Activated CD4-positive, alpha-beta T cell treated with anti-CD3 and anti-CD28 coated beads for 24 hours (primary cell): ENCODE results near the gene SEC61B.
"Not testable (repeated sequence)": the region's sequence is repeated elsewhere in the genome, so short reads cannot be mapped to it uniquely, and the experiment has no call there.

Experiments used
- DNase-seq, 2 donors: peaks; one replicate each; pipeline ENCODE4 v3.0.0-alpha.2; 2020; ENCODE audit warnings: low read depth in 2 of 2

Gene SEC61B

DNA sequence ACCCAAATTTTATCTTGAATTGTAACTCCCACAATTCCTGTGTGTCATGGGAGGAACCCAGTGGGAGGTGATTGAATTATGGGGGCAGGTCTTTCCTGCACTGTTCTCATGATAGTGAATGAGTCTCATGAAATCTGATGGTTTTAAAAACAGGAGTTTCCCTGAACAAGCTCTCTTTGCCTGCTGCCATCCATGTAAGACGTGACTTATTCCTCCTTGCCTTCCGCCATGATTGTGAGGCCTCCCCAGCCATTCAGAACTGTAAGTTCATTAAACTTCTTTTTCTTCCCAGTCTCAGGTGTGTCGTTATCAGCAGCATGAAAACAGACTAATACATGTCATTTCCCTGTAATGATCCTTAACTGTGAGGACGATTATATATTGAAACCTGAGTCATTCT lies 15.8 kb downstream of the SEC61B start:
- DNase-seq, result not testable (repeated sequence)

DNA sequence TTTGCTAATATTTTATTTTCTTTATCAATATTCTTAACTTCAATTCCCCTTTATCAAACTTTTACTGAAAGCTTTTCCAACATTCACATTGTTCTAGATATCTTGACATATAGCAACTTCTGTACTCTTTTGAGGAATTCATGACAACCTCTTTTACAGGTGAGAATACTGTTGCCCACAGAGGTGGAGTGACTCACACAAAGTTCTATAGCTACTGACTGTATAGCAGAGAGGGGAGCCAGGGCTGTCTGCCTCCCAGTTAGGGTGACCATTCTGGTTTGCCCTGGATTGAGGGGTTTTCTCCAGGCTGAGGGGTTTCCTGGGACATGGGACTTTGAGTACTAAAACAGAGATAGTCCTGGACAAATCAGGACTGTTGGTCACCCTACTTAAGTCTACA lies 16.2 kb downstream of the SEC61B start:
- DNase-seq, result no peak

DNA sequence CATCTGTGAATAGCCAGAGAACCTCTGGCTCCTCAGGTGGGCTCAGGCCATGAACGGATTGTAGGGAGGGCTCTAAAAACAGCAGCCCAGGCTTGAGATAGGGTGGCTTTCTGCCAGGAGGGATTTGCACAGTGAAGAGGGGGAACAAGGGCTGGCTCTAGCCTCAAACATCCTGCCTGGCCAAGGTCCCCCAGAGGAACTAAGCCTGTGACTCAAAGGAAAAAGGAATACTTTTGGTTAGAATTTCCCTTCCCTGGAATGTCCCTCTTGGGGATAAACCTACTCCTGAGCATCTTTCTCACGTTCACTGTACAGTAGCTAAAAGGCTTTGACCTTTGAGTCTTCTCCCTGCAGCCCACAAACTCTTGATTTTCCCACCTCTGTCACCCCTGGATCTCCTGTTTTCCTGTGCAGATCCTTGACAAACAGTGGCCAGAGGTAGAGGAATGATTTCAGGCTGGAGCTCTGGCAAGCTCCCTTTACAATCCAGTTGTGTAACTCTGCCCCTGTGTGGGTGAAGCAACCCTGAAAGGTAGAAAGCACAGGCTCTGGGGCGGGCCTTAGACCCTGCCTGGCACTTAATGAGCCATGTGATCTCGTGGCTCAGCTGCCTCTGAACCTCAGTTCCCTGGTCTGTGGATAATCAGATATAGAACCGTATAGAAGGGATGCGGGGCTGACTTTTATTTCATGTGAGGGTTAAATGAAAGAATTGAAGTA lies 17.4 kb downstream of the SEC61B start:
- no peak for DNase-seq

DNA sequence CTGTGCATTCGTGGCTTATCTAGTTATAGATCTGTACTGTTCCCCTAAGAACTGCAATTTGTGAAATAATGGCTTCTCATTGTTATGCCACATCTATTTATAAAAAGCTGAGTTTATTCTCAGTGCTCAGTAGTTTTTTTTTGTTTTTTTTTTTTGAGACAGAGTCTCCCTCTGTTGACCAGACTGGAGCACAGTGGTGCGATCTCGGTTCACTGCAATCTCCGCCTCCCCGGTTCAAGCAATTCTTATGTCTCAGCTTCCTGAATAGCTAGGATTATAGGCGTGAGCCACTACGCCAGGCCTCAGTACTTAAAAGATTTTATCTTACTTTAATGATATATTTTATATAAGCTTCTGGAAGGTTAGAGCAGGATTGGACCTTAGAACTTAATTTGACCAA lies 19.0 kb downstream of the SEC61B start:
- no peak for DNase-seq

DNA sequence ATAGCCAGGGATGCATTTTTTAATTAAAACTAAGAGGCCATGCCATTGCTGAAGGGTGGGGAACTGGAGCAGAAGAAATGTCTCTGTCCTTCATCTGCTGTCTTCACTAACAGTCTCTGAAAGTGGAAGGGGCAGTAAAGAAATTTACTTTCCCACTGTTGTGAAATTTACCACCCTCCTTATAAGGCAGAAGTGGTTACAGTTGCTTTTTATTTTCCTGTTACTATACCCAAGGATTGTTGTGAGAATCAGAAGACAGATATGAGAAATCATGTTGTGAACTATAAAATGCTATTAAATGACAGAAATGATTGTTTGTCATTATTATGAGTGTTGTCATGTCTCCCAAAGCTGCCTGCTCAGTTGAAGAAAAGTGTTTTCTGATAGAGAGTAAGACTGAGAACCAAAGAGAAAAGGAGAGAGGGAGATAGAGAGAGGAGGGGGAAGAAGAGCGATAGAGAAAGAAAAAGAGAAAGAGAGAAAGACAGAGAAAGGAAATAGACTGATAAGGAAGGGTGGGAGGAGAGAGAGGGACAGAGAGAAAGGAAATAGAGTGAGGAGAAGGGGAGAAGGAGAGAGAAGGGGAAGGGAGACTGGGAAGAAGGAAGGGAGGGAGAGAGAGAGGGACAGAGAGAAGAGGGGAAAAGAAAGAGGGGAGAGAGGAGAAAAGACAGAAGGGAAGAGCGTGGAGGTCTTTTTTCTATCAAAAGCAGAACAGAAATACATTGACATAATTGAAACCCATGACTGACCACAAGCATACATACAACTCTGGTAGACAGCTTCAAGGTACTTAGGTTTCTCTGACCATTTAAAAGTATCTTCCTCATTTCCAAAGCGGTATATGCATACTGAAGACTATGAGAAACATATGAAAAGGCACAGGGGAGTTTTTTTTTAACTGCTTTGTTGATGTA lies 22.5 kb downstream of the SEC61B start:
- DNase-seq, result no peak

DNA sequence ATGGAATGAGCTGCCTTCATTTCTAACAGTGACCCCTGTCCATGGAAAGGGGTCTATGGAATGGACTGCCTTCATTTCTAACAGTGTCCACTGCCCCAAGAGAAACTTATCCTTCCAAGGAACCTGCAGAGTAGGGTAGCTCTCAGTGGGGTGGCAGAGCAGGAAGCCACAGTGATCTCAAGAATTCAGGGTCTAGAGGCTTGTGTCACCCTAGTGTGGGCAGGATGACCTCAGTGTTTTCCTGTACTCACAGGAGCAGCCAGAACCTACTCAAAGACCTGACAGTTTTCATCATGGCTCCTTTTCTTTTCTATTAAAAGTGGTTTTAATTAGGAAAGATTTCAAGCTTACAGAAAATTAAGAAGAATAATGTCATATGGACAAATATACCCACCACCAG lies 27.5 kb downstream of the SEC61B start:
- no peak for DNase-seq

DNA sequence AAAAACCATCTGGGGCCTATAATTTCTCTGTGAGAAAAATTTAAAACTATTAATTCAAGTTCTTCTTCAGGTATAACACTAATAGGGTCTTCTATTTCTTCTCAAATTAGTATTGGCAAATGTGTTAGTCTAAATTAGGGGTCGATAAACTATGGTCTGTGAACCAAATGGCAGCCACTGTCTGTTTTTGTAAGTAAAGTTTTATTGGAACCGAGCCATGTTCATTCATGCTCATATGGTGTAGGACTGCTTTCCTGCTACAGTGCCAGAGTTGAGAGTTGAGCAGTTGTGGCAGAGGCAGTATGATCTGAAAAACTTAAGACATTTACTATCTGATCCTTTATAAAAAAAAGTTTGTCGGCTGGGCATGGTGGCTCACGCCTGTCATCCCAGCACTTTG lies 29.1 kb downstream of the SEC61B start:
- DNase-seq, result no peak

DNA sequence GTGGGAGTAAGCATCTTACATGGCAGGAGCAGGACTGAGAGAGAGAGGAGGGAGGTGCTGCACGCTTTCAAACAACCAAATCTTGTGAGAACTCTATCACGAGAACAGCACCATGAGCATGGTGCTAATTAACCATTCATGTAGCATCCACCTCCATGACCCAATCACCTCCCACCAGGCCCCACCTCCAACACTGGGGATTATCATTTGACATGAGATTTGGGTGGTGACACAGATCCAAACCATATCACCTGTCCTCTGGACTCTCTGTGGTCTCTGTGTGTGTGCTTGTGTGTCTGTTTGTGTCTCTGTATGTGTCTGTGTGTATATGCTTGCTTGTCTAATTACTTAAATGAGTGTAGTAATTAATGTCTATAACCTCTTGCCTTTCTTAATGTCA lies 31.1 kb downstream of the SEC61B start:
- no peak for DNase-seq

DNA sequence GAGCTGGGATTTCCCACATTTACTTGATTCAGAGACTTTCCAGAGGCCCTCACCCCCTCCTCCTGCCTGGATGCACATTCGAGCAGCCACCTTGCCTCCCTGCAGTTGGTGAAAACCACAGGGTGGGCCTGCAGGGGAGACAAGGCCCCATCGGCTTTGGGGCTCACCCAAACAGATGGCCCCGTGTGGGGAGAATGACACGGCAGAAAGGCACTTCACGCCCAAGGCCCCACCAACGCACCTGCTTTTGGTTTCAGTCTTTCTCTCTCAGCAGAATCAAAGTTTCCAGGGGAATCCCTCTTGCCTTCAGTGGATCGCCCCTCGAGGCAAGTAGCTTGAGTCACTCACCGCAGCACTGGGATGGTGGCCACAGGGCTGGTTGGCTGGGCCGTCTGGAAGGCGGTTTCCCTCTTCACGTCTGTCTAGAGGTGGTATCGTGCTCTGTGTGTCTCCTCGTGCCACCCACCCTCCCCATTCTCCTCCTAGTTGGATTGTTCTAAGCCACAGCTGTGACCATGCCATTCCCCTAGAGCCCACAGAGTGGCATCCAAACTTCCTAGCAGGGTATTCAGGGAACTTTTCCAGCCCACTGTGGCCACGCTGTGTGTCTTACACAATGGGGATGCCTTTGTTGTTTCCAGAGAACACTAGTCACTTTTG lies 31.8 kb downstream of the SEC61B start:
- DNase-seq, result peak; percentile 75 to 76

DNA sequence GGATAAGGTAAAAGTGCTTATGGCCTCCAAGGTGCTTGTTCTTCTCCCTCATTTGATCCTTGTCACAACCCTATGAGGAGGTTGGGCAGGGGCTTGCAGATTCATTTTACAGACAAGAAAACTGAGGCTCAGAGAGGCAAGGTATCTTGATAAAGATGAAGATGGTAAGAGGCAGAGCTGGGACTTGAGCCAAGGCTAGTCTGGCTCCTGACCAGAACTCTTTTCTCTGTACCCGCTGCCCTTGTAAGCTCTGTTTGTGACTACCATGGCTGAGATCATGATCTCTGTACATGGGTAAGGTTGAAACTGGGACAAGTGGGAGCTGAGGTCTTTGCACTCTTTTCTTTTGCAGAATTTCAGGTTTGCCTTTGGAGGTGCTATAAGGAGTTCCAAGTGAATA lies 33.6 kb downstream of the SEC61B start:
- no peak for DNase-seq

DNA sequence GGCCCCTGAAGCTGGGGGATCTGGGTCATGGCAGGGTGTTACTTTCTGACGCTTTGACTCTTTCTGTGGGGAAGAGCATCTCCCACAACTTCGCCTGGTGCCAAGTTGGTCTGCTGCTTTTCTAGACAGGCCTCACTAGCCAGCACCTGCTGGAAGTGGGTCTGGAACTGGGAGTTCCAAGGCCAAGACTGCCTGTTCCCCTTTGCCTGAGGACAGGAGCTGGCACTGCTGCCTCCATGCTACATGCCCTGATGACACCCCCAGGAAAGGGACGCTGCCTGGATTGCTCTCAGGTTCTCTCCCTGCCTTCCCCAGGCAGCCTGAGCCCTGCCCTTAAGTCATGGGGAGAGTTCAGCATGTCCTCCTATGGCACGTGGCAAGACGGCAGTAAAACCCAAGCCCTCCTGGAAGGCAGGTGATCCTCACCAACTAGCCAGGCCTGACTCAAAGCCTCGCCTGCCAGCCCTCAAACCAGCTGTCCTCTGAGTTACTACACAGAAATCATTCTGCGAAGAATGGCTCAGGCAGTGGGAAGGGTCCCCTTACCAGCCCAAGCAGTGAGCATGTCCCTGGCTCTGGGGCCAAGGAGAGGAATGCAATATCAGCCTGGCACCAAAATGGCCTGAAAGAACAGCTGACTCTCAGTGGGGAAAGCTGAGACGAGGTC lies 35.8 kb downstream of the SEC61B start:
- no peak for DNase-seq

DNA sequence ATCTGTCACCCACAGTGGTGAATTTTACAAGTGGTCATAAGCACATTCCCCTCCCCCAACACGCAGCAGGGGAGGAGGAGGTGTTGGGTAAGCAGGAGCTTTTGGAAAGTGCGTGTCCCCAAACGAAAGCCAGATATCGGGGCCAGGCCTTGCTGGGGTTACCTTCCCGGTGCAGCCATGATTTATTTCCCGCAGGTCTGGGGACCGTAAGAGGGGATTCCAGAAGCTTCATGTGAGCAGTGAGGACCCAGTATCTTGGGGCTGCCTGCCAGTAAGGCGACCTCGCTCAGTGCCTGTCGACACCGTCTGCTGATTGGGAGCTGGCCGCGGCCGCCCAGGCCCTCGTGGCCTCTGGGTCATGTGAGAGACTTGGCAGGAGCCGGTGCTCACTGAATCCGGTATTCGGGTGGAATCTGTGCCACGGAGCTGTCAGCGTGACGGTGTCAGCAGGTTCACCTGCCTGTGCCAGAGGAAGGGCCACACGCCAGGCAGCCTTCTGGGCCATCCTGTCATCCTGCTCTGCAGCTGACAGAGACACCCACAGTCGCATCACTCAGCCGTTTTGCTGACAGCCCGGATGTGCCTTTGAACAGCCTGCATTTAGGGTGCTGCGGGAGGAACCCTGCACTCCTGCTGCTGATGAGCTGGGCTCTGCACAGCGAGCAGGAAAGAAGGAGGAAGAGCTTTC lies 37.3 kb downstream of the SEC61B start:
- DNase-seq, result no peak

DNA sequence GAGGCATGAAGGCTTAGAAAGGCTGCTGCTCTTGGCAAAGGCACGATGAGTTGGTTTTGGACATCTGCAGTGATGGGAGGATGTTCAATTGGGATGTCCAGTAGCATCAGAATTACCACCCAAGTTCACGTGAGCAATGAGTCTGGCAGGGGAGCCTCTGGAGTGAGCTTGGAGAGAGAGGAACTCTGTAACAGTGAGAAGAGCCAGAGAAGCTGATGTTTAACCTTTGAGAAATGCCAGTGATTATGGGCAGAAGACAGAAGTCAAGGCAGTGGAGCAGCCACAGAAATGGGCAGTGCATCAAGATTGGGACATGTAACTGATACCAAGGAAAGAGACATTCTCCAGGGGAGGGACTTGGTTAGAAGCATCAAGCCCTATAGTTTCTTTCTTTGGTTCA lies 39.8 kb downstream of the SEC61B start:
- DNase-seq, result no peak

DNA sequence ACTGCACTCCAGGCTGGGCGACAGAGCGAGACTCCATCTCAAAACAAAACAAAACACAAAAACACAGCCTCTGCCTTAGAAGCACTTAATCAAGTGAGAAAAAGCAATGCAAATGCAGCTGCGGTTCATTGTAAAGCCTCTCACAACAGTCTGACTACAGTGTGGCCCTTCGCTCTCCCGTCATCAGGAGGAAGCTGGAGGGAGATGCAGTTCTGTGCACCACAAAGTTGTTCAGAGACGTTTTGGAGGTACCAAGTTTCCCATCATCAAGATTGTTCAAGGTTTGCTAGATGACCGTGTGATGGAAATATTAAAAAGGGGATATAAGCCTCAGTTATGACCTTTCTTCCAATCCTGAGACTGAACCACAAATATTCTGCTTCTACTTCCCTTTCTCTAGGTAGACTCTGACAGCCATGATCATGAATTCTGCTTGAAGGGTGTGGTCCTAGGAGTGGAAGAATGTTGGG lies 40.9 kb downstream of the SEC61B start:
- no peak for DNase-seq

DNA sequence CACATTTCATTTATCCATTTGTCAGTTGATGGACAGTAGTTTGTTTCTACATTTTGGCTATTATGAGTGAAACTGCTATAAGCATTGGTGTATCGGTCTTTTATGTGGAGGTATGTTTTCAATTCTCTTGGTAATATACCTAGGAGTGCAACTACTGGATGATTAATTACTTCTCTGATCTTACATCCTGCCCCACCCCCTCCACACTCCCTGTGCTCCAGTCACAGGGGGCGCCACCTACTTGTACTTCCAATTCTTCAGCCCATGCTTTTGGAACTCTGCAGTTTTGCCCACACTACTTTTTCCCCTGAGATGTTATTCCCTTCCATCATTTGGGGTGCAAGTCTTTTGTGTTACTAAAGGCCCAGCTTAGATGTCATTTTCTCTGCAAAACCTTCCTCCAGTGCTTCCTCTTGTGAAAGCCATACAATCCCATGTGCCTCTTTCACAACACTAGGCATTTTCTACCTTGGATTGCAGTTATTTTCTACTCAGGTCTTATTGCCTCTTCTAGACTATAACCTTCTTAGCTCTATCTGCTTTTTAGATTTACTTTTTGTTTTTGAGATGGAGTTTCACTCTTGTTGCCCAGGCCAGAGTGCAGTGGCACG lies 42.1 kb downstream of the SEC61B start:
- no peak for DNase-seq

DNA sequence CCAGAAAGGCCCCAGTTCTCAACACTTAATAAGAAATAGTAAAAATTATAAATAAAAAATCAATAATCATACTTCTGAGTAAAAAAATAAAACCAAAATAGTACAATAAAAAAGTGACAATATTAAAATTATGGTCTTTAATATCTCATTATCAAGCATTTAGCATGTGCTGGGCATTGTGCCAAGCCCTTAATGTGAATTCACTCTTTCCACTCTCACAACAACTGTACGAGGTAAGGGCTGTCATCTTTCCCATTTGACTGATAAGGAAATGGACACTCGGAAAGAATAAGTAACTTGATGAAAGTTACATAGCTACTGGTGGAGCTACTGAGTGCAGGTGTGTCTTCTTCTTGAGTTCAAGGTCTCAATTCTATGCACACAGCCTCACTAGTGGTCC lies 43.6 kb downstream of the SEC61B start:
- DNase-seq, result no peak

DNA sequence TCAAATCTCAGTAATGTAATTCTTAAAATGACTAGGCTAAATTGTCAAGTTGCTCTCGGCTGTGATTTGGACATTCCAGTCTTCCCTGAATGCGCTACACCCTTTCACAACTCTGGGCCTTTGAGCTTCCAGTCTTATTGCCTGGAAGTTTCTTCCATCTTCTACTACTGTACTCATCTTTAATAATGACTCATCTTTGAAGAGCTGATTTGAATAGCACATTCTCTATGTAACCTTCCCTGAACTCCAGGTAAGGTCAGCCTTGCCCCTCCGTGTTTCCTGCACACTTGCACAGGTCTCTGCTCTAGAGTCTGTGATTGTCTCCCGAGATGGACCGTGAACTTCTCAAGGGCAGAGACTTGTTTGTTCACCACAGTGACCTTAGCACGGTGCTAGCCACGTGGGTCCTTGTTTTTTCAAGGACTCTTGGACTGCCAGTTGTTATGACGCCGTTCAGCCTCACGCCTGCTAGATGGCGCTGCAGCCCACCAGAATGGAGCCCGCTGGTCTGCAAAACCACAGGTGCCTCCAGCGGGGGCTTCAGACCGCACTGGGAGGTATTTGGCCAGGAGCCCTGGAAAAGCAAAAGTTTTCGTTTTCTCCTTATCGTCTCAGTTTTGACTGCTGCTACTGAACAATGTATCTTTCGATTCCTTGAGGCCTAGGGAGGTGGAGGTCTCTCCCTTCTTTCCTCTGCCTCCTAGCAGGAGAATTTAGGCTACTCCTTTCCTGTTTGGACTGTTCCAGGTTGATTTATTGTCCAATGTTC lies 44.4 kb downstream of the SEC61B start:
- DNase-seq, result peak; percentile 47 to 51

DNA sequence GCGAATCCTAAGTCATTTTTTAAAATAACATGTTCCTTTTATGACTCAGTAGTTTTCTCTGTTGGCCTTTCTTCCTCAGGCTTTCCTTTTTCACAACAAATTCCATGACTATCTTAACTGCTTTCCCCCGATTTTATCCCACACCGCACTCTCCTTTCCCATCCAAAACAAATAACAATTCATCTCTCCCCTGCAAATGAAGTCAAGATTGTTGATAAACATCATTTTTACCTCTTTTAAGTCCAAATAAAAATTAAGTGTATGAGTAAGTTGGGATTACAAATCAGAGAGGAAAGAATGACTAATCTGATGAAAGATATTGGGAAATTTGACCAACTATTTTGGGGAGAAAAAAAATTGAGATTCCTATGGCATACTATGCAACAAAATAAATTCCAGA lies 47.3 kb downstream of the SEC61B start:
- DNase-seq, result no peak

DNA sequence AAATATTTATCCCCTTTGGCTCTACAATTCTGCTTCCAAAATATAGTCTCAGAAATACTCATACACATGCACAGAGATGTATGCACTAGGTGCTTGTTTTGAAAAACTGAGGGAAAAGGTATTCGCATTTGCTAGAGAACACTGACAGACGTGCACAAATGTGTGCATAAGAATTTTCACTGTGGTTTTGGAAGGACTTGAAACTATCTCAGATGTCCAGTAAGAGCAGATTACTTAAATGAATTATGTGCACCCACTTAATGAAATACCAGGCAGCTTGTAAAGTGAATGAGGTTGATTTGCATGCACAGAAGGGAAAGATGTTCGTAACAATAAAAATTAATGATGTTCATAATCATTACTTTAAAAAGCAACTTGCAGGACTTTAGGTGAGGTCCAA lies 48.4 kb downstream of the SEC61B start:
- DNase-seq, result no peak

DNA sequence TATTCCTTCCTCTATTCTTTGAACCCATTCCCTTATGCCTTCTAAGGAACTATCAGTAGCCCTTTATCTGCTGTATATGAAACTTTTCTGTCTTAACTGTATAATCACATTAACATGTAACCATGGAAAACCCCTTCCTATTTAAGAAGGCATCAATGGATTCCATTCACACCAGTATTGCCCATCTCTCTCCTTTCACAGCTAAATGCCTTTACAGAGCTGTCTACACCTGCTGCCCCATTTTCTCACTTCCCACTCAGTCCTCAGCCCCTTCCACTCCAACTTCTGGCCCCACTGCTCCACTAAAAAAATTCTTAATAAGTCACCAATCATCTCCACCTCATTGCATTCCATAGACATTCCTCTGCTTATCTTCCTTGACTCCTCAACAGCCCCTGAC lies 50.8 kb downstream of the SEC61B start:
- DNase-seq, result no peak
